Activated B cell treated with CpG ODN at 0.5 μM for 24 hours (primary cell): Measurements from ENCODE around the gene INTS1. TPM values are rescaled to one million over a fixed set of nuclear protein-coding genes. Genes with fewer than 3 reads are reported as not detected.

Experiments
- ATAC-seq: fragments of 200-7000 bp; cut with Tn5 transposase; one replicate; pipeline ENCODE4 v1.10.0; 2021; ENCODE audit warnings: low read depth, mild to moderate bottlenecking, moderate library complexity
- CTCF ChIA-PET: fragments of 350-600 bp; sonication (Branson Sonifier 250); formaldehyde crosslinking; loops from one replicate; lab custom pipeline; 2021; ENCODE audit warnings: antibody characterized with exemption; lab: Charles Lee
- POLR2A ChIA-PET: fragments of 350-600 bp; sonication (Branson Sonifier 250); formaldehyde crosslinking; loops from one replicate; lab custom pipeline; 2021; ENCODE audit warnings: antibody characterized with exemption; lab: Charles Lee
- DNase-seq: peaks from one replicate; pipeline ENCODE4 v3.0.0; 2022
- H3K27ac Mint-ChIP-seq: one replicate; pipeline ENCODE4 v1.8.0; 2020; ENCODE audit warnings: mixed read lengths
- H3K27me3 Mint-ChIP-seq: one replicate; pipeline ENCODE4 v1.8.0; 2021; ENCODE audit warnings: mixed read lengths
- H3K36me3 Mint-ChIP-seq: one replicate; pipeline ENCODE4 v1.8.0; 2021; ENCODE audit warnings: low read depth, mixed read lengths
- H3K4me1 Mint-ChIP-seq: one replicate; pipeline ENCODE4 v1.8.0; 2021; ENCODE audit warnings: mixed read lengths
- H3K4me3 Mint-ChIP-seq: one replicate; pipeline ENCODE4 v1.8.0; 2020; ENCODE audit warnings: mild to moderate bottlenecking, mixed read lengths
- H3K9me3 Mint-ChIP-seq: one replicate; pipeline ENCODE4 v1.8.0; 2020; ENCODE audit warnings: mixed read lengths
- intact Hi-C: fragments of 100-400 bp; cut with micrococcal nuclease; formaldehyde crosslinking; loops from one replicate; pipeline ENCODE4 v1.15.1; 2024
- total RNA-seq: library from RNA; stranded (reverse); gene quantifications from 2 replicates; pipeline ENCODE4 v1.2.3, GENCODE V29; 2022
- TF ChIP-seq, protein P1 (sequence below): fragments of 200-600 bp; IDR thresholded peaks from one replicate; pipeline ENCODE4 v1.8.0; 2022; ENCODE audit warnings: antibody characterized with exemption, mild to moderate bottlenecking

Gene INTS1
- total RNA-seq, 1 donor from 2014 or later: 110 TPM

DNA sequence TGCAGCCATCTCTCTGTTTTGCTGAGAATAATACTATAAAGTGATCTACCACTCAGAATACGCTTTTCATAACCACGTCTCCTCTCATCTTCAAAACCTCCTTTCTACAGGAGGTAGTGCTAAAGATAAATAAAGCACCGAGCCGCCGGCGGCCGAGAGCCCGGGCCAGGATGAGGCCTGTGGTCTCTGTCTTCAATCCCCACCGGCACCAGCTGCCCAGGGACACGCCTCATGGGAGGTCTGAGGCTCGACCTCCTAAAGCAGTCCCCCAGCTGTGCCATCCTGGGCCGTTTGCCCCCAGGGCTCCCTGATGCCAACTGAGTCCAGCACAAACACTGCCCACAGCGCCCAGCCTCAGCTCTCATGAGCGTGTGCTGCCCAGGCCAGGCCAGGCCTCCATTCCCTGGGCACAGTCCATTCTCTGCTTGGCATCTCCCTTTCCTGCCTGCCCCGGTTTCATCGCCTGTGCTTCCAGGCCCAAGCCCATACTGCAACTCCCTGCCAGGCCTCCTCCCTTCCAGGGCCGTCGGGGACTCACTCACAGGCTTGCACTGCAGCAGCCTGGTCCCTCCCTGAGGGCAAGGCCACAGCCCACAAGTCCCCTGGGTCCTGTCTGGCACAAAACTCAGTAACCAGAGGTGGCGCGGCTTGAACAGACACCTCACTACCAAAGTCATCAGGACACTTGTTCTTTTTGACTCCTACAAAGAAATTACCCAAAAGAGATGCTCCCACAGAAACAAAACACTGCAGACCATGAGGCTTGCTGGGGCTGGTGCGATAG lies 2.5 kb downstream of the INTS1 start:
- intact Hi-C loops: loop anchor here (5.0 kb wide), 1 partner anchor 46 kb away; no protein-coding TSS in a partner anchor
- DNase-seq: no peak
- Mint-ChIP-seq H3K36me3 (peaks cover 50% of the 10 kb centered on the region), H3K9me3 (no peaks in the 10 kb centered on the region), H3K27me3 (no peaks in the 10 kb centered on the region), H3K4me1 (peaks cover 40% of the 10 kb centered on the region), H3K4me3 (peak overlapping the region; percentile 84), H3K27ac (no peak overlapping the region)
- no peak for ATAC-seq
- TF ChIP-seq, protein P1, sequence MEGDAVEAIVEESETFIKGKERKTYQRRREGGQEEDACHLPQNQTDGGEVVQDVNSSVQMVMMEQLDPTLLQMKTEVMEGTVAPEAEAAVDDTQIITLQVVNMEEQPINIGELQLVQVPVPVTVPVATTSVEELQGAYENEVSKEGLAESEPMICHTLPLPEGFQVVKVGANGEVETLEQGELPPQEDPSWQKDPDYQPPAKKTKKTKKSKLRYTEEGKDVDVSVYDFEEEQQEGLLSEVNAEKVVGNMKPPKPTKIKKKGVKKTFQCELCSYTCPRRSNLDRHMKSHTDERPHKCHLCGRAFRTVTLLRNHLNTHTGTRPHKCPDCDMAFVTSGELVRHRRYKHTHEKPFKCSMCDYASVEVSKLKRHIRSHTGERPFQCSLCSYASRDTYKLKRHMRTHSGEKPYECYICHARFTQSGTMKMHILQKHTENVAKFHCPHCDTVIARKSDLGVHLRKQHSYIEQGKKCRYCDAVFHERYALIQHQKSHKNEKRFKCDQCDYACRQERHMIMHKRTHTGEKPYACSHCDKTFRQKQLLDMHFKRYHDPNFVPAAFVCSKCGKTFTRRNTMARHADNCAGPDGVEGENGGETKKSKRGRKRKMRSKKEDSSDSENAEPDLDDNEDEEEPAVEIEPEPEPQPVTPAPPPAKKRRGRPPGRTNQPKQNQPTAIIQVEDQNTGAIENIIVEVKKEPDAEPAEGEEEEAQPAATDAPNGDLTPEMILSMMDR: no peak
- ChIA-PET CTCF (no interaction called here), POLR2A (interaction anchor here (0.5 kb wide), 1 partner anchor 11 kb away, joined by 3 read pairs; no protein-coding TSS in a partner anchor)

DNA sequence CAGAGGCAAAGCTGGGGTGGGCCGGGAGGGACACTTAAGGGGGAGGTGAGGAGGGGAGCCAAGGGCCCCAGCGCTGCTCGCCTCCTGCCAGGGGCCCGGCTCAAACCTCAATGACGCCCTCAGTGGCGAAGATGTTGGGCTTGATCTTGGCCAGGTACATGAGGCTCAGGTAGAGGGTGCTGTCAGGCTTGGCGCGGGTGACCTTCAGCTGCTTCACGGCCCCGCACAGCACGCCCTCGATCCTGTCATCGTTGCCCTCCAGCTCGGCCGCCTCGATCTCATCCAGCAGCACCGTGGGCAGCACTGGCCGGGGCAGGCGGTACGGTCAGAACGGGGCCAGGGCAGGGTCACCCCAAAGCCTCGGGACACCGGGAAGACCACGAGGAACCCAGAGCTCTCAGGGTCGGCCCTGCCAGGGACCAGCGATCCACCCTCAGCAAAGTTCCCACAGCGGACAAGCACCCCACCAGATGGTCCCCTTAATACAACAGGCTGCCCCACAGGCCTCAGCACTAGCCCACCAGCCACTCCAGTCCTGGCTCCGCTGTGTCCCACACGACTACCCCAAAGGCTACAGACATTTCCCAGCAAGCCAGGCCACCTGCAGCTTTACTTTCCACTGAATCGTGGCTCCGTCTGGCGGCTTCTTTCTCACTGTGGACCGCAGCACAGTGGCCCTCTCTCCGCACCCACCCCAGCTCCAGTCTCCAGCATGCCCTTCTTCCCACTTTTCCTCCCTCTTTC lies 4.0 kb downstream of the INTS1 start:
- ChIA-PET CTCF (no interaction called here), POLR2A (no interaction called here)
- H3K36me3 Mint-ChIP-seq: peaks cover 60% of the 10 kb centered on the region
- H3K4me1 Mint-ChIP-seq: peaks cover 31% of the 10 kb centered on the region
- intact Hi-C loops: loop anchor here (5.0 kb wide), 1 partner anchor 47 kb away; no protein-coding TSS in a partner anchor
- H3K27ac Mint-ChIP-seq: no peak overlapping the region
- TF ChIP-seq, protein P1: no peak
- H3K9me3 Mint-ChIP-seq: no peaks in the 10 kb centered on the region
- no peak for DNase-seq
- no peaks in the 10 kb centered on the region for H3K27me3 Mint-ChIP-seq
- peak overlapping the region; percentile 20 for H3K4me3 Mint-ChIP-seq
- no peak for ATAC-seq

DNA sequence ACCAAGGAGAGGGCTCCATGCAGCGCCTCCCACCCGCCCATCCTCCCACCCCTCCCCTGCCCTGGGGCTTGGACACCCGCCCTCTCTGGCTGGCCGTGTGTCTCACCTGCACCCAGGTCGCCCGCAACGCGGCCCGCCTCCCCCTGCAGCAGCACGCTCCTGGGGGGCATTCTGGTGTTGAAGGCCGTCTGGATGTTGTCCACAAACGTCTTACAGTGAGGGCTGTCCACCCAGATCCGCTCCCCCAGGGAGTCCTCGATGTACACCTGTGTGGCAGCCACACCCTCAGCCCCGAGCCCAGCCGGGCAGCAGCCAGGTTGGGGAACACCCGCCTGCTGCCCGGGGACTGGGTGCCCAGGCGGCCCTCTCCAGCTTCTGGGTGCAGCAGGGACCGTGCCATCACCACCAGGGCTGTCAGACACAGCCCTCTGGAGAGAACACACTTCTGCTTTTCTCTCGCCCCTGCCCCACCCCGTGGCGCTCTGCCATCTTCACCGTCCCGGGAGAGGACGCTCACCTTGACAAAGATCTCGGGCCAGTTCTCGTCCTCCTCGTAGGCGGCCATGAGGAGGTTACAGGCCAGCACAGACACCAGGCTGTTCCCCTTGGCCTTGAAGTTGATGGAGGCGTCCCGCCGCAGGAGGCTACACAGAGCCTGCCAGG lies 4.7 kb downstream of the INTS1 start:
- POLR2A ChIA-PET: no interaction called here
- DNase-seq (no peak), ATAC-seq (no peak)
- intact Hi-C loops: loop anchor here (5.0 kb wide), 1 partner anchor 48 kb away; no protein-coding TSS in a partner anchor
- CTCF ChIA-PET: no interaction called here
- Mint-ChIP-seq H3K27ac (no peak overlapping the region), H3K36me3 (peaks cover 61% of the 10 kb centered on the region), H3K4me1 (peaks cover 26% of the 10 kb centered on the region), H3K9me3 (no peaks in the 10 kb centered on the region), H3K27me3 (no peaks in the 10 kb centered on the region), H3K4me3 (no peak overlapping the region)
- TF ChIP-seq, protein P1: no peak

DNA sequence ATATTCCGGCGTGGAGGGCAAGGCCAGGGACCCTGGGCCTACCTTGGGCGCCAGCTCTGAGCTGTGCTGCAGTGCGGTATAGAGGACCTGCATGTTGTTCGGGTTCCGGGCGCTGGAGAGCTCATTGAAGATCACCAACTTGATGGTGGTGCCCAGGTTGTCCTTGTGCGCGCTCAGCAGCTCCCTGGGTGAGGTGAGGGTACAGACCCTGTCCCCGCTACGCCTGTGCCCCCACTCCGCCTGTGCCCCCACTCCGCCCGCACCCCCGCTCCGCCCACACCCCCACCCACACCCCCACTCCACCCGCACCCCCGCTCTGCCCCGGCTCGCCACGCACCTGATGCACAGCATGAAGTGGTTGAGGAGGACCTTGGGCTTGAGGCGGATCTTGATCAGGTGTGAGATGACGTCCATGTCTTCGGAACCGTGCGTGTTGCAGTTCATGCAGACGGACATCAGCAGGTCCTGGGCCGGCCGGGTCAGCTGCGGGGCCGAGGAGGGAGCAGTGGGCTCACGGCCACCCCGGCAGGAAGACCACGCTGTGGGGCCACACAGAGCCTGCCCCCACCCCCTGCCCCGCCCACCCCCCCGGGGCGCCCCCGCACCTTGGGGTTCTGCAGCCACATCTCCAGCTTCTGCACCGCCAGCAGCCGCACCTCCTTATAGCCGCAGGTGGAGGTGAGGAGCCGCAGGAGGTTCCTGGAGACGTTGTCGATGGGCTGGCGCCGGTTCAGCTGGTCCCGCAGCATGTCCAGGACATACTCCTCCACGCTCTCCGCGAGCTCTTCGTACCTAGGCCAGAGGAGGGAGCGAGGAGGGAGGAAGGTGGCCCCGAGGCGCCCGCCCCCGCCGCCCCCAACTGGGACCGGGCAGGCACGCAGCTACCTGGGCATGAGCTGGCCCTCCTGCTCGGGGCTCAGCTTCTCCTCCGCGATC lies 5.6 kb downstream of the INTS1 start:
- ChIA-PET CTCF (no interaction called here), POLR2A (no interaction called here)
- Mint-ChIP-seq H3K4me1 (peaks cover 22% of the 10 kb centered on the region), H3K27me3 (no peaks in the 10 kb centered on the region), H3K4me3 (no peak overlapping the region), H3K9me3 (no peaks in the 10 kb centered on the region), H3K27ac (no peak overlapping the region), H3K36me3 (peaks cover 64% of the 10 kb centered on the region)
- no peak for ATAC-seq
- TF ChIP-seq, protein P1: no peak
- intact Hi-C loops: no loop called here
- DNase-seq: no peak
